IMR-90 (cell line): ENCODE data around the gene NAPB. TPM values are rescaled to one million over a fixed set of nuclear protein-coding genes. Genes with fewer than 3 reads are reported as not detected.
"Not testable (repeated sequence)": the region's sequence is repeated elsewhere in the genome, so short reads cannot be mapped to it uniquely, and the experiment has no call there.

Experiments used
- ATAC-seq: fragments of 200-7000 bp; cut with Tn5 transposase; 2 replicates; pipeline ENCODE4 v1.9.1; 2020; ENCODE audit warnings: low read depth, mild to moderate bottlenecking, moderate library complexity
- BruUV-seq: library from RNA; stranded (reverse); fragments of 400-500 nt; replicated peaks from 2 replicates; lab custom pipeline; 2021; lab: Mats Ljungman, UMichigan
- CTCF ChIA-PET: fragments of 300-600 bp; formaldehyde crosslinking; extraction: SDS; loops from one replicate; lab custom pipeline; 2021; ENCODE audit warnings: antibody characterized with exemption; lab: Yijun Ruan, JAX
- POLR2A ChIA-PET: fragments of 300-600 bp; sonication (Branson Sonifier 250); formaldehyde crosslinking; loops from one replicate; lab custom pipeline; 2022; ENCODE audit warnings: antibody characterized with exemption; ENCODE audit not compliant: unreplicated experiment; lab: Charles Lee
- DNase-seq: peaks from one replicate; pipeline ENCODE4 v3.0.0; 2013
- H2AFZ ChIP-seq: replicated peaks from 2 replicates; pipeline ENCODE3; 2013; ENCODE audit warnings: low read length, mild to moderate bottlenecking; ENCODE audit not compliant: poor library complexity
- H2AK5ac ChIP-seq: 2 replicates; pipeline ENCODE4 v1.6.1; 2013; ENCODE audit warnings: low read depth, low read length, inconsistent platforms
- H2AK9ac ChIP-seq: replicated peaks from 2 replicates; pipeline ENCODE3; 2013; ENCODE audit warnings: mild to moderate bottlenecking, low read depth, low read length, moderate library complexity; ENCODE audit not compliant: poor library complexity
- H2BK120ac ChIP-seq: 2 replicates; pipeline ENCODE4 v1.6.1; 2013; ENCODE audit warnings: low read depth, low read length, inconsistent platforms
- H2BK15ac ChIP-seq: 3 replicates; pipeline ENCODE4 v1.6.1; 2013; ENCODE audit warnings: low read depth, low read length, inconsistent platforms
- H2BK20ac ChIP-seq: 2 replicates; pipeline ENCODE4 v1.6.1; 2013; ENCODE audit warnings: low read depth, mild to moderate bottlenecking, inconsistent platforms, low read length, moderate library complexity
- H2BK5ac ChIP-seq: 2 replicates; pipeline ENCODE4 v1.6.1; 2013; ENCODE audit warnings: mild to moderate bottlenecking, low read depth, low read length, inconsistent platforms; ENCODE audit not compliant: poor library complexity, severe bottlenecking
- H3K14ac ChIP-seq: replicated peaks from 2 replicates; pipeline ENCODE4 v1.6.1; 2013; ENCODE audit warnings: low read depth, low read length, inconsistent platforms
- H3K18ac ChIP-seq: 2 replicates; pipeline ENCODE4 v1.6.1; 2013; ENCODE audit warnings: low read depth, low read length, control low read depth
- H3K23ac ChIP-seq: 2 replicates; pipeline ENCODE4 v1.6.1; 2013; ENCODE audit warnings: low read depth, low read length, inconsistent platforms
- H3K27ac ChIP-seq: 2 replicates; pipeline ENCODE4 v1.5.1; 2013; ENCODE audit warnings: mild to moderate bottlenecking, control low read depth, low read length; ENCODE audit not compliant: insufficient read depth
- H3K27me3 ChIP-seq: 2 replicates; pipeline ENCODE4 v1.6.1; 2013; ENCODE audit warnings: low read length; ENCODE audit not compliant: control insufficient read depth, insufficient read depth
- H3K36me3 ChIP-seq: 2 replicates; pipeline ENCODE4 v1.6.1; 2013; ENCODE audit warnings: low read length, mixed read lengths; ENCODE audit not compliant: control insufficient read depth, insufficient read depth
- H3K4ac ChIP-seq: 2 replicates; pipeline ENCODE4 v1.6.1; 2013; ENCODE audit warnings: low read depth, low read length, inconsistent platforms
- H3K4me1 ChIP-seq: 2 replicates; pipeline ENCODE4 v1.6.1; 2013; ENCODE audit warnings: low read length, mixed read lengths; ENCODE audit not compliant: control insufficient read depth, insufficient read depth
- H3K4me2 ChIP-seq: 2 replicates; pipeline ENCODE4 v1.6.1; 2013; ENCODE audit warnings: low read depth, mild to moderate bottlenecking, control low read depth, low read length, moderate library complexity
- H3K4me3 ChIP-seq: 2 replicates; pipeline ENCODE4 v1.5.1; 2013; ENCODE audit warnings: low read depth, mild to moderate bottlenecking, control low read depth, low read length, moderate library complexity; ENCODE audit not compliant: insufficient read depth
- H3K56ac ChIP-seq: 2 replicates; pipeline ENCODE4 v1.6.1; 2013; ENCODE audit warnings: low read length, inconsistent platforms; ENCODE audit not compliant: insufficient read depth; ENCODE audit errors: extremely low read depth
- H3K79me1 ChIP-seq, 2 experiments: 2 replicates each; pipeline ENCODE4 v1.6.1; 2013; ENCODE audit warnings: low read length in 2 of 2, inconsistent platforms in 1 of 2, low read depth in 1 of 2
- H3K9ac ChIP-seq: 2 replicates; pipeline ENCODE4 v1.6.1; 2013; ENCODE audit warnings: low read depth, low read length, control low read depth
- H3K9me1 ChIP-seq: 2 replicates; pipeline ENCODE4 v1.6.1; 2013; ENCODE audit warnings: low read length, inconsistent platforms; ENCODE audit not compliant: insufficient read depth
- H3K9me3 ChIP-seq: 2 replicates; pipeline ENCODE4 v1.6.1; 2013; ENCODE audit warnings: low read length; ENCODE audit not compliant: control insufficient read depth, insufficient read depth
- H4K20me1 ChIP-seq: 2 replicates; pipeline ENCODE4 v1.6.1; 2013; ENCODE audit warnings: low read length, inconsistent platforms; ENCODE audit not compliant: insufficient read depth
- H4K5ac ChIP-seq: 2 replicates; pipeline ENCODE4 v1.6.1; 2013; ENCODE audit warnings: mild to moderate bottlenecking, low read depth, low read length, control low read depth
- H4K8ac ChIP-seq, 2 experiments: 2 replicates each; pipeline ENCODE4 v1.6.1; 2013; ENCODE audit warnings: low read depth in 2 of 2, low read length in 2 of 2, control low read depth in 1 of 2, inconsistent platforms in 1 of 2
- H4K91ac ChIP-seq: 2 replicates; pipeline ENCODE4 v1.6.1; 2013; ENCODE audit warnings: low read depth, low read length, inconsistent platforms; ENCODE audit not compliant: insufficient read depth
- CHD1 ChIP-seq: IDR thresholded peaks from 2 replicates; pipeline ENCODE4 v1.6.1; 2012; ENCODE audit warnings: low read depth, low read length, improper control_type of control experiment
- MAFK ChIP-seq: IDR thresholded peaks from 2 replicates; pipeline ENCODE4 v1.6.1; 2012; ENCODE audit warnings: low read depth, low read length, improper control_type of control experiment
- MAZ ChIP-seq: IDR thresholded peaks from 2 replicates; pipeline ENCODE4 v1.6.1; 2012; ENCODE audit warnings: low read depth, mild to moderate bottlenecking, low read length, improper control_type of control experiment, moderate library complexity, borderline replicate concordance
- RCOR1 ChIP-seq: IDR thresholded peaks from 2 replicates; pipeline ENCODE4 v1.6.1; 2012; ENCODE audit warnings: mild to moderate bottlenecking, low read length, improper control_type of control experiment; ENCODE audit not compliant: insufficient replicate concordance
- USF2 ChIP-seq: fragments of 150-350 bp; IDR thresholded peaks from 2 replicates; pipeline ENCODE4 v1.6.1; 2017; ENCODE audit warnings: mild to moderate bottlenecking, antibody characterized with exemption, low read length, low read depth
- WGBS, 2 experiments: methylation state at CpG; one replicate each; pipeline versions ENCODE4 v1.1.5 to v1.1.7; 2013; ENCODE audit warnings: missing lambda C conversion rate in 2 of 2; ENCODE audit not compliant: insufficient read length in 1 of 2; ENCODE audit errors: extremely low coverage in 2 of 2; 5-methylcytosine and 5-hydroxymethylcytosine counted together
- dilution Hi-C: fragments of 300-500 bp; cut with HindIII; formaldehyde crosslinking; loops from one replicate; pipeline ENCODE4 v1.14.3; 2018; ENCODE audit warnings: low sequenced_read_pairs; ENCODE audit not compliant: unreplicated experiment
- in situ Hi-C: fragments of 300-500 bp; cut with MboI; formaldehyde crosslinking; loops from 3 replicates; pipeline ENCODE4 v1.14.3; 2019; ENCODE audit warnings: low sequenced_read_pairs, inconsistent platforms, mixed read lengths
- intact Hi-C: fragments of 100-400 bp; cut with micrococcal nuclease; formaldehyde crosslinking; loops from 2 replicates; pipeline ENCODE4 v1.10.0; 2022
- polyA plus RNA-seq, 3 experiments: library from polyadenylated mRNA; depleted of rRNA; stranded (reverse); fragments of >200 nt; gene quantifications; 2 replicates each; pipeline ENCODE4 v1.2.3, GENCODE V29; 2012; ENCODE audit warnings: low replicate concordance in 1 of 3
- total RNA-seq: library from RNA; depleted of rRNA; stranded (reverse); fragments of >200 nt; gene quantifications from 2 replicates; pipeline ENCODE4 v1.2.3, GENCODE V29; 2012

NAPB gene
- total and polyA plus RNA-seq, 2 of the 4 experiments (the other 2 are of a cell fraction), result 4.4 to 5.2 TPM

- TF ChIP-seq MAFK (no peak), RCOR1 (no peak), CHD1 (0 out of 2 replicates have a peak, but pooled peaks have one; percentile 70), USF2 (no peak), MAZ (0 out of 2 replicates have a peak, but pooled peaks have one; percentile 17)
These were observed at the start of gene NAPB (continued) for GRCh38 chr20:23420943-23421931.

- H3K18ac ChIP-seq, CTCF ChIA-PET, H4K5ac ChIP-seq, H2BK120ac ChIP-seq, H4K91ac ChIP-seq, H3K9me1 ChIP-seq, H3K9ac ChIP-seq, H3K56ac ChIP-seq, H2AFZ ChIP-seq, H2AK9ac ChIP-seq, H2BK15ac ChIP-seq, H3K14ac ChIP-seq, H4K8ac ChIP-seq, in situ Hi-C loops, H3K36me3 ChIP-seq, dilution Hi-C loops, H3K27me3 ChIP-seq, H3K9me3 ChIP-seq, DNase-seq, BruUV-seq, H3K27ac ChIP-seq, H2AK5ac ChIP-seq, H3K4me1 ChIP-seq, H3K4me3 ChIP-seq, H2BK5ac ChIP-seq, ATAC-seq, H3K79me1 ChIP-seq, H2BK20ac ChIP-seq, H3K4ac ChIP-seq, H3K4me2 ChIP-seq, H3K23ac ChIP-seq, POLR2A ChIA-PET, H4K20me1 ChIP-seq: not testable (repeated sequence)
- WGBS, 2 experiments, result no CpG with 5 or more reads among the region's 3 CpGs
- intact Hi-C loops, result loop anchor here (10.0 kb wide), 1 partner anchor 108 kb away; no protein-coding TSS in a partner anchor
These were observed 45.7 kb upstream of the NAPB start for GRCh38 chr20:23466961-23467360.
